Stimulated activated CD4-positive, alpha-beta T cell treated with anti-CD3 and anti-CD28 coated beads, Interleukin-4, amount 100 ng/mL, for 24 hours (primary cell): ENCODE results near the gene THSD4.
"Not testable (repeated sequence)": the region's sequence is repeated elsewhere in the genome, so short reads cannot be mapped to it uniquely, and the experiment has no call there.

Experiments used
- DNase-seq: peaks from one replicate; pipeline ENCODE4 v3.0.0-alpha.2; 2020

The THSD4 gene

DNA sequence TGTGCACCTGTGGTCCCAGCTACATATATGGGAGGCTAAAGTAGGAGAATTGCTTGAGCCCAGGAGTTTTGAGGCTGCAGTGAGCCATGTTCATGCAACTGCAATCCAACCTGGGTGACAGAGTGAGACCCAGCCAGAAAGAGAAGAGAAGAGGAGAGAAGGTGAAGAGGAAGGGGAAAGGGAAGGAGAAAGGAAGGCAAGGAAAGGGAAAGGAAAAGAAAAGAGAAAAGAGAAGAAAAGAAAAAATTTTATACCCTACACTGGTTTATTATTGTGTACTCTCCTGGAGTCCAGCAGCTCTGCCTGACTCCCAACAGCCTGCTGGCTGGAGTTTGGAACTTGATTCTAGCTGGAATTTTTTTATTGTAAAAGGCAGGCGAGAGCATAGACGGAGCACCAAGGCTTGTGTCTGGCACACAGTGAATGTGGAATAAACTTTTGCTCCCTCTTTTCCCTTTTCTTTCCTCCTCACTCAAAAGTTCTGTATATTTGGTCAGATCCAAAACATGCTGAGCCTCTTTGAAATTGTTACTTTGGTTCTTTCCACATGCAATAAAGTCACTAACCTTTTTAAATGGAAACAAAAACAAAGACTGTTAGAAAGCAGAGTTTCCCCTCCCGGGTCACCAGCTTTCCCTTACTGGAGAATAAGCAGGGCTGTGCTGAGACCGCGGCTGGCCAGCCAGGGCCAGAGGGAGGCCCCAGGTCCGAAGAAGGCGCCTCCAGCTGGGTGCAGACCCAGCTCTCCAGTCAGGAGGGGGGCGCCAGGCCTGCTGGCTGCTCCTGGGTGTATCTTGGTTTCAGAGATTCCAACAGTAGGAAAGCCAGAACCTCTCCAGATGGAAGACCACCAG, 9.9 kb downstream of the THSD4 start:
- no peak for DNase-seq

DNA sequence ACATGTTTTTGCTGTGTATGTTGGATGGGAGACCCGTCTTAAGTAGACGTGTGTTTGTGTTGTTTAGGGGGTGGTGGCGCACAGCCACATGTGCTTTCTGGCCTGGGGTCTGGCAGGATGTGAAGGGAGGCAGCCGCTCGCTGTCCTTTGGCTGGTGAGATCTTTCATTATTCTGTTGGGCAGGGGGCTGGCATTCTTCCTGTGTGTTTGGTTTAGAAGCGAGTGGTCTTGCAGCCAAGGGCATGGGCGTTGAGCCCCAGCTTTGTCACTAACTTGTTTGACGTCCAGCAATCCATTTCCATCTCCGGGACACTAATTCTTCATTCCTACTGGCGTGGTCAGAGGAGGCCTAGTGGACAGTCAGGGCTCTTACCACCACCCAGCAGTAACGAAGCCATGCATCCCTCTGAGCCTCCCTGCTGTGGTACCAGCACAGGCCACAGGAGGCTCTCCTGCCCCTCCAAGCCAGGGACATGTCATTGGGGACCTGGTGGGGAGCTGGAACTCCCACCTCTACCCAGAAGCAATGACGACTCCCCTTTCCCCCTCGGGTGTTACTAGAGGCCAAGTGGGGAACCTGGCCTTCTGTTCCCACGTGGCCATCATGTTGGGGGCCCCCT, 10.7 kb downstream of the THSD4 start:
- DNase-seq = no peak

DNA sequence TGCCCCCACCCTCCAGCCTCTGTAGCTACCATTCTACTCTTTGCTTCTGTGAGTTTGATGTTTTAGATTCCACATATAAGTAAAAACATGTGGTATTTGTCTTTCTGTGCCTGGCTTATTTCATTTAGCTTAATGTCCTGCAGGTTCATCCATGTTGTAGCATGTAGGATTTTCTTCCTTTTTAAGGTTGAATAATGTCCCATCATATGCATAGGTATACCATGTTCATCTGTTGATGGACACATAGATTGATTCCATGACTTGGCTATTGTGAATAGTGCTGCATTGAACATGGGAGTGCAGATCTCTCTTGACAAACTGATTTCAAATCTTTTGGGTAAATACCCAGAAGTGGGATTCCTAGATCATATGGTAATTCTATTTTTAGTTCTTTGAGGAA, 11.8 kb downstream of the THSD4 start:
- DNase-seq = no peak

DNA sequence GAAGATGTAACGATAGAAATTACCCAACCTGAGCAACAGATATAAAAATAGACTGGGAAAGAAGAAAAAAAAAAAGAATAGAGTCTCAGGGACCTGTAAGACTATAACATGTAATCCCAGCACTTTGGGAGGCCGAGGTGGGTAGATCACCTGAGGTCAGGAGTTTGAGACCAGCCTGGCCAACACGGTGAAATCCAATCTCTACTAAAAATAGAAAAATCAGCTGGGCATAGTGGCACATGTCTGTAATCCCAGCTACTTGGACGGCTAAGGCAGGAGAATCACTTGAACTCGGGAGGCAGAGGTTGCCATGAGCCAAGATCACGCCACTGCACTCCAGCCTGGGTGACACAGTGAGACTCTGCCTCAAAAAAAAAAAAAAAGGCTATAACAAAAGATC, 12.9 kb downstream of the THSD4 start:
- not testable (repeated sequence) for DNase-seq

DNA sequence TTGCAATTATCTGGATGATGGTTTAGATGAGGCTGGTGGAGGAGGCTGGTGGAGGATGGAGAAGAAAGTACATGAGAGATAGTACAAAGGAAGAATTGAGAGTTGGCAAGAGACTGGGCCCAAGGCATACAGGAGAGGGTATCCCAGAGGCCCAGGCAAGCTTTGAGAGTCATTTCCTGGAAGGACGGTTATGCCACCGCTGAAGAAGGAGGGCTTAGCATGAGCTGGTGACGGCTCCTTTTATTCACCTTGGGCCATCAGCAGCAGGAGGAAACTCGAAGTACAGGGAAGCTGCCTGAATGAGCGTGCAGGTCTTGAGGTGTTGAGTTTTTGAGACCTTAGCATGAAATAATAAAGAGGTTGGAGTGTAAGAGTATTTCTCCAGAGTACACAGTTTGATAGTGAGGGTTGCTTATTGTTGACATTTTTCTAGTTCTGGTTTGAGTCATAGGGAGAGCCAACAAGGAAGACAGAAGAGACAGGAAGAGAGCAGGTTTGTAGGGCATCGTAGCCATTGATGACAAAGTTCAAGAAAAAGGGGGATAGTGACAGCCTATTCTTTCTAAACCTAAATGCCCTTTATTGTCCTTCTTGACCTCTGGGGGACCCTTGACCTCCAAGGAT, 13.8 kb downstream of the THSD4 start:
- no peak for DNase-seq

DNA sequence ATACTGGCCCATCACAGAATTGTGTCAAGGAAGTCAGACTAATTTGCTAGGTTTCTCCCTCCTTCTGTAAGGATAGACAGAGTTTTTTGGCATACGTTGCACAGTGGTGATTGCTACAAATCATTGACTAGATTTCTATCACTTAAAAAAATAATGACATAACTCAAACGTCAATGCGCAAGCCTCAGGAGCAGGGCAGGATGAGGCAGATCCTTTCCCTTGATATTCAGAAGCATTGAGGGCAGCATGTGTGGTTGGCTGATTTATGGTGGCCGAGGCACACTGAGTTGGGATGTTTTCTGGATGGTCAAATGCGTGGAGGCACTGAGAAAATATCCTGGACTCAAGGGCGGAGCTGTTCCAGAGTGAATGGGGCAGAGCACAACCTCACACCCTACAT, 14.4 kb downstream of the THSD4 start:
- DNase-seq = no peak

DNA sequence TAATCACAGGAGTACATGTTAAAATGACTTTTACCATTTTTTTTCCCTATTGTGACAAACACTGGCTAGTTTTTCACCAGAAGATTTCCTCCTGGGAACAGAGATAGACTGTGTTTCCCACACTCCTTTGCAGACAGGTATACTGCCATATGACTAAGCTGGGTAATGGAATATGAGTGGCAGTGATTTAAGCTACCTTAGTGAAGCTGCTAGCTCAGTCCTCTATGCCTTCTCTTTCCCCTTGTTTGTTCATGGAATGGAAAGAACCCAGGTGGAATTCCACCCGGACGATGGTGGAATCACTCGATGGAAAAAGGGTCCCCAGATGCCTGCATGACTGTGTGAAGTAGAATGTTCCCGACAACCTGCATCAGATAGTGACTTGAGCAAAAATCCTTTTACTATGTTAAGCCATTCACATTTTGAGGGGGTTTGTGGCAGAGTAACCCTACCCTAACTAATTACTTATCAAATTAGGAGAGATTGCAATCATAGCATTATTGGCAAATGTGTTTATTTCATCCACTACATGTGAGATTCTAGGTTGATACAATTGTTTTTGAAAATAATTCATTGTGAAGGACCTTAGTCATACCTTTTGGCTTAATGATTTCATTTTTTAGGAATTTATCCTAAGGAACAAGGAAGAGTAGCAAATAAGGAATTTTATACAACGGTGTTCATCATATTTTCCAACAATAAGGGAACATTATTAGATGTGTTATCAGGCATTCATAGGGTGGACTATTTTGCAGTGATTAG, 16.5 kb downstream of the THSD4 start:
- DNase-seq = no peak

DNA sequence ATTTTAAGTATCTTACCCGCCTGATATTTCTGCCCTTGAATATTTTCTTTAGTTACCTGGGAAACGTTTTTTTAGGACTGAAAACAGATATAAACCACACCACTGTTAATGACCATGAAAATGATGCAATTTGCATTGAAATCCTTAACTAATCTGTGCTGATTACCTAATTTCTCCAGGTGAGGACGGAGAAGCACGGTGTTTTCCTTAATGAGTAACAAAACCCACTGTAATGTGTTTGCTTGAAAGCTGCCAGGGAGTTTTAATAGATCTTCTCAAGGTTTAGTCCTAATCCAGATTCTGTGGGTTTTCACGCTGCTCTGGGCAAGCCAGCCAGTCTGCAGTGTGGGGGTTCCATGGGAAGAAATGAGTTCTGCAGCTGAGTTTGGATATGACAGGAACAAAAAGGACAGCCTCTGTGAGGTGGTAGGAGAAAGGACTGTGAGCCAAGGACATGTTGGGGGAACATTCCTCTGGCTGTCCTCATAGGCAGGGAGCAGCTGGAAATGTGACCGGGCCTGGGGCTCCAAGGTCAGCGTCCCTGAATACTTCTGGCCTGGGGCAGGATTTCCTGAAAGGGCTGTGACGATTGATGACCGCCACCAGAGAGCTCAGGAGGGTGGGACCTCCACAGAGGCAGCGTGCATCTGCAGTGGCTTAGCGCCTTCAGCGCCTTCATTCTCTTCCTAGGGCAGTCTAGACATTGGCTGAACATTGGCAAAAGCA, 18.6 kb downstream of the THSD4 start:
- DNase-seq = no peak

DNA sequence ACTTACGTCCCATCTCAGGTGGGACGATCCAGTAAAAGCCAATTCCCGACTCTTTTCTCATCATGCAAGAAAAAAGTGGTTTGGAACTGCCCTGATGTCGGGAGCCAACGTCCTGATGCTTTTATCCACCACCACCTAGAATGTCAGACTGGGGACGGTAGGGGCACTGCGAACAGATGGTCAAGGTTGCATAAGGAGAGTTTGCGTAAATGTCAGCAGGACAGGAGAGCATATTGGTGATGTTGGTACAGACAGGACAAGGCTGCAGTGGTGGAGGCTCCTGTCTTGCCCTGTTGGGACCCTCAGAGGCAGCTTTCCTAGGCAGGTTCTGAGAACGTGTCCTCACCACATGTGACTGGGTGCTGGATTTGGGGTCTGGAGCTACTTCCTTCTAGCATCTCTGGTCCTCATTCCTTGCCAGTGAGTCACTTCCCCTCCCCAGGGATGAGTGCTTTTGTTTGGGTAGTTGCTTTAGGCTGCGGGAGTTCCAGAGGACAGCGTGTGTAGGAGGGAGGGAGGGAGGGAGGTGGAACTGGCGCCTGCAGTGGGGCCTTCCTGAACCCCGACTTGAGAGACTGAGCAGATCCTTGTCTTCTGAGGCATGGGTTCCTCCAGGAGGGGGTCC, 21.0 kb downstream of the THSD4 start:
- DNase-seq = no peak

DNA sequence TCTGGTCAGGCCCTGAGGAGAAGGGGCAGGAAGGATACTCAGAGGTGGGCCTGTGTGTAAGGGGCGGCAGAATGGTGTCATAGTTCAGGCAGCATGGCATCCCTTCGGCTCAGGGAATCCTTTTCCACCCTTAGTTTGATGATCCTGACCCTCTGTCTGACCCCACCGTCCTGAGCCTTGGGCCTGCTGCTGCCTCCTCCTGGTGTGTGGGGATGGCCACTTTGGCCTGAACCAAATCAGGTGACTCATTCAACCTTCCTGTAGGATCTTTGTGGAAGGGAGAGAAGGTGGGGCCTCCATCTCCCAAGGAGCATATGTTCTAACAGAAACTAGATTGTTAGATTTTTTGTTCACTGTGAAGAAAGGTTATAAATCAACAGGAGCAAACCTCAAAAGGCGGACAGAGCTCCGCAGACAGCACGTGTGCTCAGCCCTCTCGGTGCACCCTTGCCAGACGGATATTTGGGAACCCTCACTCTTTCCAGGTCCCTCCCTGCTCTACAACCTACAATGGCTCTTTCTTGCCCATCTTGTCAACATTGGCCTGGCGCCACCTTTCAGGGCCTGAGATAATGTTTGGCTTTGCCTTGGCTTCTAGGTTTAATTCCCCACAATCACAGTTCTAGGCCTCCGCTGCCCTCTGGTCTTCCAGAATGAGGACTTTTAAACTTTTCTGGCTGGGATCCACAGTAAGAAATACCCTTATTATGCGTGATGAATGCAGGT, 21.7 kb downstream of the THSD4 start:
- no peak for DNase-seq

DNA sequence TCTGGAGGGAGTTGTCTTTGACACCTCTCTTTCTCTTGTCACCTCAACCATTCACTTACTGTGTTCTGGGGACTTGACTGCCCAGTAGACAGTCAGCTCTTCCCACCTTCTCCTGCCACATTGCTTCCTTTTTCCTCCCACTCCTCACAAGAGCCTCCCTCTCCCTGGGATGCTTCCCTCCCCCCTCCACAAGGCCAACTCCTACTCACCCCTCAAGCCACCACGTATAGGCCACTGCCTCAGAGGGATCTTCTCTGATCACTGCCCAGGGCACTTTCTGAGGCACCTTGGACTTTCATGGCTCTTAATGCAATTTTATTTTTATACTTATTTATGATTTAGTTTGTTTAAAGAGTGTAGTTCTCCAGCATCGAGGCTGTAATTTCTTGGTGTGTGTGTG, 23.2 kb downstream of the THSD4 start:
- no peak for DNase-seq

DNA sequence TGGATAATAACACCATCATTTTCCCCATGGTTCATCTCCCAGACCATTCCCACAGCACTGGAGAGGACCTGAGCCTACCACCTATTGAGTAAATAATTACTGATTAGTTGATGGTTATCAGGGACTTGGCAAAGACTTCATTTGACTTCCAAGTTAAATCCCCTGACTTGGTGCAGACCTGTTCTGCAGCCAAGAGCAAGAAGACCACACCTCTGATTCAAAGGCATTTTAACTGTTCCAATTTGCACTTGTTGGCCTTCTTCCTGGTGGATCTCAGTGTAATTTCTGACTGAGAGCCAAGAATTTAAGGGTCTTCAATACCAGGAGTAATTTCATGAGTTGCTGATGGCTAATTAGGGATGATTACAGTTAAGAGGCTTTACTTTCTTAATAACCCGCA, 24.0 kb downstream of the THSD4 start:
- no peak for DNase-seq

DNA sequence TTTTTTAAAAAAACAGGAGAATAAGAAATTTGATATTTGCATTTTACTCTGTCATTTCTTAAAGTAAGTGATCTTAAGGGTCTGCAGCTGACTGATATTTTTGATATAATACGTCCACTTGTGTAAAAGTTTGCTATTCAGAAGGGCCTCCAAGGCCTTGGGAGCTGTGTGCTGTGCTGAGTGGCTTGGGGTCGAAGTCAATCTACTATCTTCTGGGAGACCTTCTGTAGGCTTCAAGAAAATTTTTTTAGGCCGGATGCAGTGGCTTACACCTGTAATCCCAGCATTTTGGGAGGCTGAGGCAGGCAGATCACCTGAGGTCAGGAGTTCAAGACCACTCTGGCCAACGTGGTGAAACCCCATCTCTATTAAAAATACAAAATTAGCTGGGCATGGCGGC, 26.3 kb downstream of the THSD4 start:
- DNase-seq = no peak

DNA sequence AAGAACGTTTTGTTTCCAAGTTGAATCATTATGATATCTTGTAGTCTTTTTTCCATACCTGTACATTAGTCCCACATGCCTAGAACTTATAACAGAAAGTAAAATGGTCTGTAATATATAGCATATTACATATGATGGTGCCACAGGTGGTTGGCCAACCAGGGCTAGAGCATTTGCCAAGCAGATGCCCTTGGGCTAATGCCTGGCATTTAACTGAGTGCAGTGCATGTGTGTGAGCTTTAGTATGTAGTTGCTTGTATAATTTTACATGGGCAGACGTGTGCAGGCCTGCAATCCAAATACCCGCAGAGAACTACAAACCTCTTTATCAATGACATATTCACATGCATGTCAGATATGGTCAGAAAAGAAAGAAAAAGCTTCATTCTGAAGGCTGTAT, 27.5 kb downstream of the THSD4 start:
- no peak for DNase-seq

DNA sequence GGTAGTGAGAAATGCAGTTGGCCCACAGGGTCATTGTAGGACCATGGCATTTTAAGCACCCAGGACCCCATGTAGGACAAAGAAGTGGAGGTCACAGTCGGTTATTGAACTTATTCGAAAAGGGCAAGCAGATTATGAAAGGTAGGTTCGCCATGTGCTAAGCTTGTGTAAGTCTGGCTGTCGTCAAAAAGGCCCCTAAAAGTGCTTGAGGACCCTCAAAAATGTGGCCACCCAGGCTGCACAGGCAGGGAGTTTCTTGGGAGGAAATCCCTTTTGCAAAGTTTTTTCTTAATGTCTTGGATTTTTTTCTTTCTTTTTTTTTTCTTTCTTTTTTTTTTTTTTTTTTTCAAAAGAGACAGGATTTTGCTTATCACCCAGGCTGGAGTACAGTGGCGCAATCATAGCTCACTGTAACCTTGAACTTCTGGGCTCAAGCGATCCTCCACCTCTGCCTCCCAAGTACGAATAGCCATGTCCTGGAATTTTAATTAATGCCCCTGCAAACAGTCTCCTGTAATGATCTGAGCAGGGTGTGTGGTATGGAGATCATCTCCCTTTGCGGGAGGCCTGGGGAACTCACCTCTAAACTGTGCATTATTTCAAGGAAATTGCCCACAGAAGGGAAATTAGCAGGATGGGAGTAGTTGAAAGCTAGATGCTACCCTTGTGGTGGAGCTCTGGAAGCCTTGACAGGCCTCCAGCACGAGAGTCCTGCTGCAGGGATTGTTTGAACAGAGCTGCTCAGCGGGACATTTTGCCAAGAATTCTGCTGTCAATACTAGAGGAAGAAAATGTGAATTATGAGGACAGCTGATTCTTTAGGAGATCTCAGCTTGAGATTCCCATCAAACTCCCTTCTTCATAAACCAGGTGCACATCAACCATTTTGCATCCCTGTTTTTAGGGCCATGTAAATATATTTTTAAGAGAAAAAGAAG, 28.4 kb downstream of the THSD4 start:
- DNase-seq = no peak

DNA sequence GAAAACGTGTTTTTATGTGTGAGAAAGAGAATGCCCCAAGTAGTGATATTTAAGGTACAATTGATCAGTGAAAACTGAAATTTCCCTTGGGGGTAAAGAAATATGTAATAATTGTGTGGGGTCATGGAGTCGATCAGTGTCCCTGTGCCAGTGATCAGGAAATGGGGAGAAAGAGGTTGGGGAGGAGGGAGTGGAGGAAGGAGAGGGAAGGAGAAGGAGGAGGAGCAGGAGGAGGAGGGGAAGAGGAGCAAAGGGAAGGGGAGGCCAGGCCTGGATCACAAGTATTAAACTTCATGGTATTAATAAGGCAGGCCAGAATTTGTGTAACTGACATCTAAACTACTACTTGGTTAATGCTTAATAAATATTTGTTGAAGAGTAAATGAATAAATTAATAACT, 30.4 kb downstream of the THSD4 start:
- DNase-seq = no peak

DNA sequence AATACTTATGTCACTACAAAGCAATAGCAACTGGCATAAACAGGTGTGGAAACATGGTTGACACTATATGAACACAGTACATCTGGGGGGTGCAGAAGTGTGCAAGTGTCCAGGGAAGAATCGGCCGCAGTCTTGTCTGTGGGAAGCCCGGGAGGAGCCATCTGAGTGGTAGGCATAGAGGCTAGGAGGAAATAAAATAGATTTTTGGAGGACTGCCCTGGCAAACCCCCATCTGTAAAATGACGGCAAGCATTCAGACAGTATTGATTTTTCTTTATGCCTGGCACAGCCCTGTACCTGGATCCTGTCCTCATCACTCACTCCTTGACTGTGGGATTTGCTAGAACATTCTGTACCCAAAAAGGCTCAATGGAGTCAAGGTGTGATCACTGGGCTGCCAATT, 31.3 kb downstream of the THSD4 start:
- DNase-seq = no peak

DNA sequence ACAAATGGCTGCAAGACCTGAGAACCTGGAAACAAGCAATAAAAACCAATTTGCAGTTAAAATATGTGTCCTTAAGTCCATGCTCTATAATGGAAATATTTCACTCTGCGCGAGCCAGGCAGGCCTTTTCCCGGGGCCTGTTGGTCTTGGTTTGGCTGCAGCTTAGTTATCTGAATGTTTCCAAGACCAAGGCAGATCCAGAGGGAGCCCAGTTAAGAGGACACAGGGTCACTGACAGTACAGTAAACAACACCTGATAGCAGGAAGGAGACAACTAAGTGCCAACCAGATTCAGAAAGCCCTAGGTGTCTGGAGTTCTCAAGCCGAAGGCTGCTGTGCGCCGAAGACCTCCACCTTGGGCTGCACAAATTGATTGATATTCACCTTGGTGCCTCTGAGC, 32.8 kb downstream of the THSD4 start:
- no peak for DNase-seq

DNA sequence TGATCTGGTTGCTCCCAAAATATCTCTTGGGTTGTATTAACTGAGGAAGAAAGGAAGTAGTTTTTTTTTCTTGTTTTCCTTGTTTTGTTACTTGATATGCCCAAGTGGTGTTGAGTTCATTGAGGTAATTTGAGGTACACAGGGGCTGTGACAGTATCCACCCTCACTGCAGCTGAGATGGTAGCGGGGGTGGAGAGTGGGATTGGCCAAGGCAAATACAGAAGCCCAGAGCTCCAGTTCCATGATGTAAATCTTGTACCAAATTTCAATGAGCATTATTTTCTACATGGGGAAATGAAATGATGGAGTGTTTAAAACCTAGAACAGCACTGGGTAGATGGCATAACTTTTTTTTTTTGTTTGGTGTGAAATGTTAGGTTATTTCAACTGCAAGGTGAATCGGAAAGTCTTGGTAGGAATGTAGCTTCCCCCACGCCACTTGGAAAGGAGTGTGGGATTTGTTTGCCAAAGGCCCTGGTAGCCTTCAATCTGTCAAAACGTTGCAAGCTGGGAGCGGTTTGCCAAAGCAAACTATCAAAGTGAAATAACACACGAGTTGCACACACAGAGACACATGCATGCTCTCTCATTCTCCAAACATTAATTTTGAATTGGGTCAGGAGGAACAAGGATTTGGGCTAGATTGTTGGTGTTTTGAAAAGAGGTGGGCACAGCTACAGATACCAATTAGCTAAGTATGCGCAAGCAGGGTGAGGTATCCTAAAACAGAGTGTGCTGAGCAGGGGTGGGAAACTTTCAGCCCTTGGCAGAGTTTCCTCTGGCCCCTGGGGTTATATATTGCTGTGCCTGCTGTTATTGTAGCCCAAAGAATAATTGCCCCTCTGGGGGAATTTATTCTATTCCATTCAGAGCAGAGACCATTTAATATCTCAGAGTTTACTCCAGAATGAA, 34.6 kb downstream of the THSD4 start:
- no peak for DNase-seq
